ENCODE results near the gene ZNF823. TPM values are rescaled to one million over a fixed set of nuclear protein-coding genes. Genes with fewer than 3 reads are reported as not detected.

ZNF823 gene
- total RNA-seq, 1 experiment from 2014 or later, result 7.4 TPM

GRCh38 chr19:11735375-11735774 lies 3.4 kb downstream of the ZNF823 start:
- H3K79me2 ChIP-seq (ENCODE audit: low read depth), result peaks cover 65% of the 10 kb centered on the region
- ChIA-PET POLR2A (ENCODE audit: unreplicated experiment) (no interaction called here), CTCF (no interaction called here)
- H3K4me2 ChIP-seq, result peak overlapping the region; percentile 9; the same call in 1 of the 2 replicates
- no peak overlapping the region for H2AFZ ChIP-seq
- no peak overlapping the region for H3K27ac ChIP-seq
- H3K9me3 ChIP-seq (ENCODE audit: insufficient read depth, low read depth), result peaks cover 9% of the 10 kb centered on the region; the same call in 1 of the 2 replicates
- no TSS peak for BruUV-seq (replicated peaks)
- no peaks in the 10 kb centered on the region for H3K9me2 ChIP-seq (ENCODE audit: insufficient read depth)
- peak in 1 of 2 experiments; percentile 52 for DNase-seq
- H3K27me3 ChIP-seq (ENCODE audit: insufficient read depth, low read depth), result no peaks in the 10 kb centered on the region
- intact Hi-C loops (cut with micrococcal nuclease; ENCODE audit: unreplicated experiment), result loop anchor here (5.0 kb wide), 1 partner anchor 33 kb away; no protein-coding TSS in a partner anchor
- peaks cover 13% of the 10 kb centered on the region; the same call in 1 of the 2 replicates for H3F3A ChIP-seq (ENCODE audit: insufficient read depth, low read depth)
- H3K4me3 ChIP-seq, result no peak overlapping the region
- no peak for TF ChIP-seq CTCF (conservative IDR thresholded peaks at IDR 0.05)
- TF ChIP-seq EZH2 (IDR thresholded peaks at IDR 0.05; ENCODE audit: low read depth), result no peak
- no peaks in the 10 kb centered on the region for H4K20me1 ChIP-seq (ENCODE audit: insufficient read depth)
- H3K4me1 ChIP-seq (replicated peaks; ENCODE audit: insufficient read depth), result peaks cover 43% of the 10 kb centered on the region
- 0 out of 2 replicates have a peak, but pooled peaks cover 6% of the 10 kb centered on the region for H3K36me3 ChIP-seq (ENCODE audit: low read depth)

- Histone ChIP-seq H3K9me2 (ENCODE audit: insufficient read depth) (no peaks in the 10 kb centered on the region), H3K4me1 (replicated peaks; ENCODE audit: insufficient read depth) (peaks cover 24% of the 10 kb centered on the region), H3K4me2 (peak overlapping the region; percentile 30), H3K79me2 (ENCODE audit: low read depth) (peaks cover 43% of the 10 kb centered on the region), H3K36me3 (ENCODE audit: low read depth) (peaks cover 31% of the 10 kb centered on the region), H3K9me3 (ENCODE audit: insufficient read depth, low read depth) (peaks cover 55% of the 10 kb centered on the region), H4K20me1 (ENCODE audit: insufficient read depth) (no peaks in the 10 kb centered on the region), H3F3A (ENCODE audit: insufficient read depth, low read depth) (peaks cover 10% of the 10 kb centered on the region; the same call in 1 of the 2 replicates), H3K27me3 (ENCODE audit: insufficient read depth, low read depth) (no peaks in the 10 kb centered on the region), H2AFZ (no peak overlapping the region), H3K4me3 (0 out of 2 replicates have a peak overlapping the region, but pooled peaks have one; percentile 2), H3K27ac (0 out of 2 replicates have a peak overlapping the region, but pooled peaks have one; percentile 11)
- intact Hi-C loops (cut with micrococcal nuclease; ENCODE audit: unreplicated experiment), result no loop called here
- DNase-seq, result peak in 1 of 2 experiments; percentile 81
- ChIA-PET CTCF (no interaction called here), POLR2A (ENCODE audit: unreplicated experiment) (no interaction called here)
- BruUV-seq (replicated peaks), result no TSS peak
- TF ChIP-seq EZH2 (IDR thresholded peaks at IDR 0.05; ENCODE audit: low read depth), result no peak
- no peak for TF ChIP-seq CTCF (conservative IDR thresholded peaks at IDR 0.05)
Measured at GRCh38 chr19:11729586-11729985, 9.2 kb downstream of the ZNF823 start.

- H3K36me3 ChIP-seq (ENCODE audit: low read depth), result peaks cover 56% of the 10 kb centered on the region
- H3K9me3 ChIP-seq (ENCODE audit: insufficient read depth, low read depth), result peaks cover 74% of the 10 kb centered on the region
- no peak for TF ChIP-seq EZH2 (IDR thresholded peaks at IDR 0.05; ENCODE audit: low read depth)
- no peak for TF ChIP-seq CTCF (conservative IDR thresholded peaks at IDR 0.05)
Measured at GRCh38 chr19:11722414-11722813, 16.3 kb downstream of the ZNF823 start.

More at GRCh38 chr19:11722414-11722813, 16.3 kb downstream of the ZNF823 start:
- peaks cover 7% of the 10 kb centered on the region; the same call in 1 of the 2 replicates for H3F3A ChIP-seq (ENCODE audit: insufficient read depth, low read depth)
- no TSS peak for BruUV-seq (replicated peaks)
- POLR2A ChIA-PET (ENCODE audit: unreplicated experiment), result no interaction called here
- no peaks in the 10 kb centered on the region for H3K9me2 ChIP-seq (ENCODE audit: insufficient read depth)
- no peak overlapping the region for H3K4me2 ChIP-seq
- DNase-seq, result no peak
- H3K4me1 ChIP-seq (replicated peaks; ENCODE audit: insufficient read depth), result no peaks in the 10 kb centered on the region
- CTCF ChIA-PET, result no interaction called here
- H2AFZ ChIP-seq, result no peak overlapping the region
- H3K27me3 ChIP-seq (ENCODE audit: insufficient read depth, low read depth), result no peaks in the 10 kb centered on the region
- no peak overlapping the region for H3K27ac ChIP-seq
- no peaks in the 10 kb centered on the region for H4K20me1 ChIP-seq (ENCODE audit: insufficient read depth)
- intact Hi-C loops (cut with micrococcal nuclease; ENCODE audit: unreplicated experiment), result no loop called here
- H3K4me3 ChIP-seq, result peak overlapping the region; percentile 31; the same call in 1 of the 2 replicates
- H3K79me2 ChIP-seq (ENCODE audit: low read depth), result no peaks in the 10 kb centered on the region
